A549 treated with AZD9567 at 1 μM for 4 hours (cell line): Measurements from ENCODE around the gene BHLHA15. TPM values are rescaled to one million over a fixed set of nuclear protein-coding genes. Genes with fewer than 3 reads are reported as not detected.

Experiments
- total RNA-seq: library from RNA; stranded (reverse); fragments of 200-300 nt; extraction: Qiagen RNA extraction; gene quantifications from 5 replicates; pipeline ENCODE4 v1.2.3, GENCODE V29; 2022; ENCODE audit not compliant: insufficient read depth

The BHLHA15 gene
- total RNA-seq, result 0.39 to 0.59 TPM (median 0.45 TPM) in 4 of 5 replicates, not detected in the other

GRCh38 chr7:98211221-98211675, at the start of gene BHLHA15:
Gene BHLHA15 (plus strand): TSS chr7:98211439. CDS start chr7:98212310, 871 bp downstream.

GRCh38 chr7:98251601-98252424, 40.6 kb downstream of the BHLHA15 start, which contains the start of gene TECPR1:
Gene TECPR1 (minus strand): TSS chr7:98252232. CDS start chr7:98246146, 6,086 bp downstream.

Other genes with a start within 250 kb of the BHLHA15 start
- not detected in 5 replicates for gene OCM2, start 221.2 kb upstream of the BHLHA15 start, total RNA-seq
- 9.5 to 11.8 TPM (median 9.5 TPM) in 5 replicates for gene LMTK2, start 104.6 kb upstream of the BHLHA15 start, total RNA-seq
- 8.2 to 11.6 TPM (median 9.2 TPM) in 5 replicates for gene TECPR1, start 40.8 kb downstream of the BHLHA15 start, total RNA-seq
- 87.4 to 170 TPM (median 154 TPM) in 5 replicates for gene BRI3, start 70.2 kb downstream of the BHLHA15 start, total RNA-seq
- gene BAIAP2L1, start 189.7 kb downstream of the BHLHA15 start, total RNA-seq, result 39.4 to 49.3 TPM (median 40.9 TPM) in 5 replicates